Gastroesophageal sphincter (tissue), 3 donors: Measurements from ENCODE around the gene PTPRO.

Experiments
- EP300 ChIP-seq: sonication (generic); formaldehyde crosslinking; IDR thresholded peaks from one replicate; pipeline ENCODE4 v1.6.1; 2017; ENCODE audit warnings: antibody characterized with exemption, mild to moderate bottlenecking
- POLR2A ChIP-seq, 2 donors: fragments of 450-650 bp; IDR thresholded peaks; one replicate each; pipeline ENCODE4 v1.6.1; 2017; ENCODE audit warnings: antibody characterized with exemption in 2 of 2, mild to moderate bottlenecking in 2 of 2, moderate library complexity in 1 of 2
- POLR2AphosphoS5 ChIP-seq: sonication (generic); formaldehyde crosslinking; IDR thresholded peaks from one replicate; pipeline ENCODE4 v1.6.1; 2017; ENCODE audit warnings: antibody characterized with exemption
- TF ChIP-seq, protein P1 (sequence below), 4 experiments: fragments of 200-600 bp in 2 of 4; fragments of 450-650 bp in 2 of 4; sonication (generic) in 1 of 4; IDR thresholded peaks; one replicate each; pipeline ENCODE4 v1.5.1; 2017 to 2019; ENCODE audit warnings: antibody characterized with exemption in 4 of 4, mild to moderate bottlenecking in 2 of 4, moderate library complexity in 2 of 4

DNA sequence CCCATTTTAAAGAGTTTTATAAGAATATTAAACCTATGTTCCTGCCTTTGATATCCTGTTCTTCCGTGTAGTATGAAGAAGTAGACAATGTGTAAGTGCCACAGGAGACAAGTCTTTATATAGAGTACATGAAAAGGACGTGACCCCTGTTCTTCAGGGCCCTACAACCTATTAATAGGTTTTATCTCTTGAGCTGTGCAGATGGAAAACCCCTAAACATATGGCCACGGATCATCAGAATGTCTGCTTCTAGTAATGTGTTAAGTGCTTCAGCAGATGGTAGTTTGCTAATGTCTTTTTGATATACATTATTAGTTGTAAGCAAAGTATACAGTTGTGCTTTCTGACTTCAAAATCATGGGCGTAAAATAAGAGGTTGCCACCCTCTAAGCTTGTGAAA is 228.5 kb downstream of the PTPRO start:
- TF ChIP-seq, protein P1, sequence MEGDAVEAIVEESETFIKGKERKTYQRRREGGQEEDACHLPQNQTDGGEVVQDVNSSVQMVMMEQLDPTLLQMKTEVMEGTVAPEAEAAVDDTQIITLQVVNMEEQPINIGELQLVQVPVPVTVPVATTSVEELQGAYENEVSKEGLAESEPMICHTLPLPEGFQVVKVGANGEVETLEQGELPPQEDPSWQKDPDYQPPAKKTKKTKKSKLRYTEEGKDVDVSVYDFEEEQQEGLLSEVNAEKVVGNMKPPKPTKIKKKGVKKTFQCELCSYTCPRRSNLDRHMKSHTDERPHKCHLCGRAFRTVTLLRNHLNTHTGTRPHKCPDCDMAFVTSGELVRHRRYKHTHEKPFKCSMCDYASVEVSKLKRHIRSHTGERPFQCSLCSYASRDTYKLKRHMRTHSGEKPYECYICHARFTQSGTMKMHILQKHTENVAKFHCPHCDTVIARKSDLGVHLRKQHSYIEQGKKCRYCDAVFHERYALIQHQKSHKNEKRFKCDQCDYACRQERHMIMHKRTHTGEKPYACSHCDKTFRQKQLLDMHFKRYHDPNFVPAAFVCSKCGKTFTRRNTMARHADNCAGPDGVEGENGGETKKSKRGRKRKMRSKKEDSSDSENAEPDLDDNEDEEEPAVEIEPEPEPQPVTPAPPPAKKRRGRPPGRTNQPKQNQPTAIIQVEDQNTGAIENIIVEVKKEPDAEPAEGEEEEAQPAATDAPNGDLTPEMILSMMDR (IDR thresholded peaks at IDR 0.05) = no peak
- TF ChIP-seq POLR2AphosphoS5 (no peak), POLR2A (IDR thresholded peaks at IDR 0.05) (no peak), EP300 (no peak)
